Measurements from ENCODE around the gene LIPG. TPM values are rescaled to one million over a fixed set of nuclear protein-coding genes. Genes with fewer than 3 reads are reported as not detected.

The LIPG gene
- total and polyA plus RNA-seq, 2 of the 13 experiments (the other 11 are each of a cell fraction or from before 2014, with no cell fraction given) = 0.96 to 10.8 TPM

- TF ChIP-seq ZNF407 (CRISPR knock-in tag; IDR thresholded peaks at IDR 0.05; ENCODE audit: not compliant biosample characterization) (peak; percentile 71), E2F2 (CRISPR knock-in tag; IDR thresholded peaks at IDR 0.05; ENCODE audit: borderline replicate concordance) (no peak), ZHX1 (CRISPR knock-in tag; IDR thresholded peaks at IDR 0.05; ENCODE audit: low read depth) (no peak), LBX2 (CRISPR knock-in tag; IDR thresholded peaks at IDR 0.05; ENCODE audit: borderline replicate concordance) (no peak), ERF (CRISPR knock-in tag; IDR thresholded peaks at IDR 0.05) (no peak), TERF1 (CRISPR knock-in tag; IDR thresholded peaks at IDR 0.05) (0 out of 2 replicates have a peak, but pooled peaks have one; percentile 41), PRMT3 (CRISPR knock-in tag; IDR thresholded peaks at IDR 0.05; ENCODE audit: borderline replicate concordance, low read depth) (no peak), MNT (IDR thresholded peaks at IDR 0.05) (no peak), KAT2B (IDR thresholded peaks at IDR 0.05; ENCODE audit: borderline replicate concordance, low read depth, low read length) (no peak), ZNF441 (CRISPR knock-in tag; IDR thresholded peaks at IDR 0.05; ENCODE audit: borderline replicate concordance) (no peak)
Observed at GRCh38 chr18:49561289-49562193, at the start of gene LIPG (continued).
